Measurements from ENCODE around the gene SLC6A11.

GRCh38 chr3:10822708-10823515, 6.9 kb downstream of the SLC6A11 start:
- TF ChIP-seq CTCF (IDR thresholded peaks at IDR 0.05) (no peak), POLR2A (IDR thresholded peaks at IDR 0.05) (no peak)
